ENCODE measurements around the gene PCNP. TPM values are rescaled to one million over a fixed set of nuclear protein-coding genes. Genes with fewer than 3 reads are reported as not detected.
"Not testable (repeated sequence)": the region's sequence is repeated elsewhere in the genome, so short reads cannot be mapped to it uniquely, and the experiment has no call there.

PCNP gene
- total RNA-seq, 1 donor from 2014 or later, result 50.8 TPM

DNA sequence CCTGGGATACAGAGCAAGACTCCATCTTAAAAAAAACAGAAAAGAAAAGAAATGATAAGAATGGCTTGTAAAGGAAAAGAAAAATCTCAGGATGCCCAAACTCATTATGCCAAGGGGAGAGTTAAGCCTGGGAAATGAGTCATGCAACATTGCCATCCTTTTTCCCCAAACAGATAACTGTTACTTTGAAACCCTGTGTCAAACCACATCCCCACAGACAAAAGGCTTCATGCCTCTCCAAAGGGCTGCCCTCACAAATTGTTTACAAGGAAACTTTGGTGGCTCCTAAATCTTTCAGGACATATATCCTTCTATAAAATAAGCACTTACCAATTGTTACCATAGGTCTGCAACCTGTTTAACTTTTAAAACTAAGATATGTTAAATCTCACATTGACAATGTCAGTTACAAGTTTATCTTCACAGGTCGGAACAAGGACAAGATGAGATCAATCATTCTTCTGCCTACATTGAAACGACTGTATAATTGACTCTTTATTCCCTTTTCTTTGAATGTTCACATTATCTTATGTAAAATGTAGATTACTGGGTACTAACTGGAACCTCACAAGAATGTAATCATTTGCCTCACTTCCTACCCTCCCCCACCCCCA lies 42.4 kb upstream of the PCNP start:
- intact Hi-C loops (cut with DNase I), result no loop called here

DNA sequence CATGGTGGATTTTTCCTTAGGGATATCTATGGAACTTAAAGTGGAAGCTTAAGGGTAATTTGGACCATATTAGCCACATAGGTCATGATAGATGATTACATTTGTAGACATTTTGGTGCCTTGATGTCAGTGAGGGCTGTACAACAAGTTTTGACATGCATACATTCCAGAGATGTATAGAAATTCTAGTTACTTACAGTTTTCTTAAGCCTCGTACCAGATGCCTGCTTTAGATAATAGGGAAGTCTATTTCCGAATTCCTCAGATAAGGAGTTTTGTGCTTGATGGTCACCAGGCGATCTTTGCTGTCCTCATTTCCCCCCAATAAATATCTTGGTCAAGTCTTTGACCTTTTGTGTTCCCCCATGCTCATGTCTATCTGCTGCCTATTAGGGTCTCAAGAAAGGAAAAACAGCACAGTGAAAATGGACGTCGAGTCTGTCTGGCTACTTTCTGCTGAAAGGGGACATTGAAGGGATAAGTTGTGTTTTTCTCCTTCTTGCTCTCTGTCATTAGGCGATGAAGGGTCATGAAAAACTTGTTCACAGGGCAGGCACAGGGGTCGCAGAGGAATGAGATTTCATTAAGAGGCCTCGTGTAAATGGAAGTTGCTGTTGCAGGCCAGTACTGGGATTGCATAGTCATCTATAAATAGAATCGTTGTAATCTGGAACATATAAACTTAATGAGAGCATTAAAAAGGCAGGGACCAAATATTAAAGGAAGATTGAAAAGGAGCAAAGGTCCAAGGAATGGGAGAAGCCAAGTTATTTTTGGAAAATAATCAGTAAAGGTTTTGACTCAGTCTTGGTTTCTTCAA lies 41.0 kb upstream of the PCNP start:
- Histone ChIP-seq H3K9me3 (no peaks in the 10 kb centered on the region), H3K27ac (peak overlapping the region; percentile 63 to 87), H3K27me3 (no peaks in the 10 kb centered on the region), H3K4me3 (no peak overlapping the region), H3K4me1 (peaks cover 0 to 4% of the 10 kb centered on the region in 2 donors), H3K36me3 (no peaks in the 10 kb centered on the region)
- intact Hi-C loops (cut with DNase I), result no loop called here
- DNase-seq (ENCODE audit: low spot score in 2 of 2), result no peak
- TF ChIP-seq, protein P1, sequence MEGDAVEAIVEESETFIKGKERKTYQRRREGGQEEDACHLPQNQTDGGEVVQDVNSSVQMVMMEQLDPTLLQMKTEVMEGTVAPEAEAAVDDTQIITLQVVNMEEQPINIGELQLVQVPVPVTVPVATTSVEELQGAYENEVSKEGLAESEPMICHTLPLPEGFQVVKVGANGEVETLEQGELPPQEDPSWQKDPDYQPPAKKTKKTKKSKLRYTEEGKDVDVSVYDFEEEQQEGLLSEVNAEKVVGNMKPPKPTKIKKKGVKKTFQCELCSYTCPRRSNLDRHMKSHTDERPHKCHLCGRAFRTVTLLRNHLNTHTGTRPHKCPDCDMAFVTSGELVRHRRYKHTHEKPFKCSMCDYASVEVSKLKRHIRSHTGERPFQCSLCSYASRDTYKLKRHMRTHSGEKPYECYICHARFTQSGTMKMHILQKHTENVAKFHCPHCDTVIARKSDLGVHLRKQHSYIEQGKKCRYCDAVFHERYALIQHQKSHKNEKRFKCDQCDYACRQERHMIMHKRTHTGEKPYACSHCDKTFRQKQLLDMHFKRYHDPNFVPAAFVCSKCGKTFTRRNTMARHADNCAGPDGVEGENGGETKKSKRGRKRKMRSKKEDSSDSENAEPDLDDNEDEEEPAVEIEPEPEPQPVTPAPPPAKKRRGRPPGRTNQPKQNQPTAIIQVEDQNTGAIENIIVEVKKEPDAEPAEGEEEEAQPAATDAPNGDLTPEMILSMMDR (IDR thresholded peaks at IDR 0.05), result no peak

More for the DNA sequence above, 42.4 kb upstream of the PCNP start:
- no peak for DNase-seq (ENCODE audit: low spot score in 2 of 2)
- Histone ChIP-seq H3K27ac (no peak overlapping the region), H3K36me3 (no peaks in the 10 kb centered on the region), H3K27me3 (no peaks in the 10 kb centered on the region), H3K4me1 (peaks cover 0 to 4% of the 10 kb centered on the region in 2 donors), H3K4me3 (no peak overlapping the region), H3K9me3 (no peaks in the 10 kb centered on the region)
- TF ChIP-seq, protein P1 (IDR thresholded peaks at IDR 0.05), result no peak

DNA sequence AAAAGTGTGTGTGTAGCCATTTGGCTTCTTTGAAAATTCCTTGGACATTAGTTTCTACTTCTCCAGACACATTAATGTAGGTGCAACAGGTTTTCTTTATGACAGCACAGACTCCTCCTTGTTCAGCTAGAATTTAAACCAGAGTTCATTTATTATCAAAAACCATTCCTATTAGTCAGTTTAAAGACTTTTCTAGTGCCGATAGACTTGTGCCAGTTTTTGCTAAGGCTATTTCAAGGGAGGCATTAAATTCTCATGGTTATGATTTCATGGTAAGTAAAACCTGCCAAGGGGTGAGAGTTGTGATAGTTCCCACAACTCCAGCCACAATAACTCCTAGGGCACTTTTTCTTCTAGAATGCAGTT lies 40.4 kb upstream of the PCNP start:
- Histone ChIP-seq H3K4me3 (no peak overlapping the region), H3K27ac (peak overlapping the region; percentile 63 to 87), H3K9me3 (no peaks in the 10 kb centered on the region), H3K27me3 (no peaks in the 10 kb centered on the region), H3K36me3 (no peaks in the 10 kb centered on the region), H3K4me1 (peaks cover 0 to 4% of the 10 kb centered on the region in 2 donors)
- DNase-seq (ENCODE audit: low spot score in 2 of 2), result no peak
- intact Hi-C loops (cut with DNase I), result no loop called here
- TF ChIP-seq, protein P1 (IDR thresholded peaks at IDR 0.05), result no peak

DNA sequence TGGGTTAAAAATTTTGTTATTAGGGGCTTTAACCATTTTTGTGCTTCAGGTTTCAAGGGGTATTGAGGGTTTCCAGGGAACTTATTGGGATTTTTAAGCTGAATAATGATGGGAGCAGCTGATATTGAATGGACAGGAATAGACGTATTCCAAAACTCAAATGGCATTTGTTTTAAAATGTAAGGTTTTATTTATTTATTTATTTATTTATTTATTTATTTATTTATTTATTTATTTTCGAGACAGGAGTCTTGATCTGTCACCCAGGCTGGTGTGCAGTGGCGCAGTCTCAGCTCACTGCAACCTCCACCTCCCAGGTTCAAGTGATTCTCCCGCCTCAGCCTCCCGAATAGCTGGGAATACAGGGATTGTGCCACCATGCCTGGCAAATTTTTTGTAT lies 38.8 kb upstream of the PCNP start:
- Histone ChIP-seq H3K9me3 (no peaks in the 10 kb centered on the region), H3K4me1 (peaks cover 0 to 4% of the 10 kb centered on the region in 2 donors), H3K27me3 (no peaks in the 10 kb centered on the region), H3K27ac (no peak overlapping the region), H3K4me3 (no peak overlapping the region), H3K36me3 (no peaks in the 10 kb centered on the region)
- intact Hi-C loops (cut with DNase I), result no loop called here
- TF ChIP-seq, protein P1 (IDR thresholded peaks at IDR 0.05), result no peak
- DNase-seq (ENCODE audit: low spot score in 2 of 2), result no peak

DNA sequence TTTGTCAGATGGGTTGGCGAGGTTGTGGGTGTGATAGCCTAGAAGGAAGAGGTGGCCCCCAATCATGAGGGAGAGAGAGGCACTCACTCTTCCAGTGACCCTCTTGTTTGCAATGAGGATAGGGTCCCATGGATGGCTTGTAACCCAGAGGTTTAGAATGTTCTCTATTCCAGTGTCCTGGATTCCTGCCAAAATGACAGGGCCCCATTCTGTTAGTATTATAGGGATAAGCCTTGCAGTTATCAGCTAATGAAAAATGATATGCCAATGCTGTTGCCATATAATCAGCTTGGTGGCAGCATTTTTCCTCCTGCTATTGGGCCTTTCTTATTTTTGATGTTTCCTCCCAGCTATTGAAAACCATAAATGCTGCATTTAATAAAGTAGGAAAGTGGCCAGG lies 37.7 kb upstream of the PCNP start:
- Histone ChIP-seq H3K27me3 (no peaks in the 10 kb centered on the region), H3K9me3 (no peaks in the 10 kb centered on the region), H3K27ac (no peak overlapping the region), H3K4me3 (no peak overlapping the region), H3K36me3 (no peaks in the 10 kb centered on the region), H3K4me1 (peaks cover 0 to 4% of the 10 kb centered on the region in 2 donors)
- no peak for DNase-seq (ENCODE audit: low spot score in 2 of 2)
- TF ChIP-seq, protein P1 (IDR thresholded peaks at IDR 0.05), result no peak
- intact Hi-C loops (cut with DNase I), result no loop called here

DNA sequence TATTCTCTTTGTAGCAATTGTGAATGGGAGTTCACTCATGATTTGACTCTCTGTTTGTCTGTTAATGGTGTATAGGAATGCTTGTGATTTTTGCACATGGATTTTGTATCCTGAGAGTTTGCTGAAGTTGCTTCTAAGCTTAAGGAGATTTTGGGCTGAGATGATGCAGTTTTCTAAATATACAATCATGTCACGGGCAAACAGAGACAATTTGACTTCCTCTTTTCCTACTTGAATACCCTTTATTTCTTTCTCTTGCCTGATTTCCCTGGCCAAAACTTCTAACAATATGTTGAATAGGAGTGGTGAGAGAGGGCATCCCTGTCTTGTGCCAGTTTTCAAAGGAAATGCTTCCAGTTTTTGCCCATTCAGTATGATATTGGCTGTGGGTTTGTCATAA lies 37.0 kb upstream of the PCNP start:
- H3K36me3 ChIP-seq; H3K27me3 ChIP-seq; H3K4me1 ChIP-seq; H3K27ac ChIP-seq; DNase-seq (ENCODE audit: low spot score in 2 of 2); H3K4me3 ChIP-seq; H3K9me3 ChIP-seq; intact Hi-C loops (cut with DNase I): not testable (repeated sequence)

Data from ascending aorta (tissue), 2 donors.